IPS-11a (cell line): Measurements from ENCODE around the gene CCDC77.

Experiments
- H3K4me3 ChIP-seq: one replicate; pipeline ENCODE4 v1.5.1; 2013; ENCODE audit warnings: low read depth, low read length, control low read depth

Gene CCDC77

GRCh38 chr12:479161-479560 is 77.7 kb downstream of the CCDC77 start:
- H3K4me3 ChIP-seq, result no peak overlapping the region

- H3K4me3 ChIP-seq, result no peak overlapping the region
These were observed 79.7 kb downstream of the CCDC77 start for GRCh38 chr12:480831-481816.

- no peak overlapping the region for H3K4me3 ChIP-seq
These were observed 80.6 kb downstream of the CCDC77 start for GRCh38 chr12:482061-482460.

GRCh38 chr12:484096-484495 is 82.7 kb downstream of the CCDC77 start:
- H3K4me3 ChIP-seq, result no peak overlapping the region

- H3K4me3 ChIP-seq, result no peak overlapping the region
These were observed 88.8 kb downstream of the CCDC77 start for GRCh38 chr12:490260-490659.
